H1 (cell line): ENCODE measurements around the gene ZNF577. TPM values are rescaled to one million over a fixed set of nuclear protein-coding genes. Genes with fewer than 3 reads are reported as not detected.

ENCODE experiments used
- CHD1 ChIP-seq: IDR thresholded peaks from 2 replicates; pipeline ENCODE4 v1.6.1; 2012; ENCODE audit warnings: low read depth, low read length, improper control_type of control experiment
- SP1 ChIP-seq: IDR thresholded peaks from 2 replicates; pipeline ENCODE4 v1.6.1; 2011; ENCODE audit warnings: low read depth, low read length
- polyA plus RNA-seq, 7 experiments: library from polyadenylated mRNA; depleted of rRNA in 3 of 7; stranded (reverse) in 5 of 7; unstranded in 2 of 7; fragments of >200 nt in 5 of 7; fragments of 200-250 nt in 2 of 7; gene quantifications; 1 replicate in 5 of 7; 2 replicates in 1 of 7; 4 replicates in 1 of 7; pipeline versions ENCODE4 v1.2.1 to v1.2.3, GENCODE V29; 2011 to 2013; ENCODE audit warnings: missing spikeins in 2 of 7, mixed read lengths in 2 of 7
- total RNA-seq: library from RNA; stranded (reverse); fragmentation: NEBNext Ultra II Directional; extraction: Animal tissue kit (Norgen Biotek cat#: 25700); gene quantifications from 2 replicates; pipeline ENCODE4 v1.2.1, GENCODE V29; 2021
- TF ChIP-seq, protein P1 (sequence below): IDR thresholded peaks from 2 replicates; pipeline ENCODE4 v1.6.1; 2012; ENCODE audit warnings: low read length, inconsistent platforms
- TF ChIP-seq, protein P2 (sequence below): fragments of 300-600 bp; sonication (generic); IDR thresholded peaks from 2 replicates; pipeline ENCODE4 v1.7.1; 2012; ENCODE audit warnings: low read length, moderate library complexity, mild to moderate bottlenecking, inconsistent platforms; ENCODE audit not compliant: insufficient replicate concordance

The ZNF577 gene
- total and polyA plus RNA-seq, 2 of the 8 experiments (the other 6 are each of a cell fraction or from before 2014, with no cell fraction given) = 13.8 to 14.9 TPM

DNA sequence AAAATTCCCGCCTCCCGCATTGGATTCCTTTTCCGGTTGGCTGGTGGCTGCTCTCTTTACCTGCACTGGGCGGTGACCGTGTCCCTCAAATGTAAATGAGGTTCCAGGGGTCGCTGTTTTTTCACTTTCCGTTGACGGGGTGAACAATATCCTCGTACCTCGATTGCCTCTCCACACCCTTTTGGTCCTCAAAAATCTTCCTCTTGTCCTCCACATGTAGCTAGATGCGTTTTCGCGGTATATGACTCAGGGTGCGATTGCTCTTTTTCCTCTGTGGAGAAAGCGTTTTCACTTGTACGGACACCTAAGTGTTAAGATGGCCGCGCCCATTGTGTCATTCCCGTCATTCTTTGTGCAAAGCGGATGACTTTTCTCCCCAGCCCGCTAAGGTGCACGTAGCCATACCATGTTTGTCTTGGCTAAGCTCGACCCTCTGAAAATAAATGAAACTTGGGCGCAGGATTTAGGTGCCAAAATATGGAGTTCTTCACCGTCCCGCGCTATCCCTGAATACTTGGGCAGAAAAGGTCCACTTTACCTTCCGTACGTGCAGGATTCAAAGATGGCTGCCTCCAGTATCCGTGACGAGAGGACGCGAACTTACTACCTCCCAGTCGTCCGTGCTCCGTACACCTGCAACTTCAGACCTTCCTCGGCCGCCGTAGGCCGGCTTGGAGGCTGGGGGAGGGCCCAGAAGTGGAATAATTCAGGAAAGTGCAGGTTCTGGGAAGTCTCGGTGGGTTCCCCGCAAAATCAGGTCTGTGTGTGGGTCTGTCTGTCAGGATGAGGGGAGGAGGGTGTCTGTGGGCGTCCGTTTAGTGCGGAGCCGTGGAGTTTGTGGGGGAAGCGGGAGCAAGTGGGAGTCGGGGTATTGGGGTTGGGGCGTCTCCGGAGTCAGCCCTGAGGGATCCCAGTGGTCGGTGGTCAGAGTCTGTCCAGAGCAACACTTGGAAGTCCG is 39.3 kb upstream of the ZNF577 start, which contains the start of gene ZNF613 (continued):
- TF ChIP-seq, protein P1, sequence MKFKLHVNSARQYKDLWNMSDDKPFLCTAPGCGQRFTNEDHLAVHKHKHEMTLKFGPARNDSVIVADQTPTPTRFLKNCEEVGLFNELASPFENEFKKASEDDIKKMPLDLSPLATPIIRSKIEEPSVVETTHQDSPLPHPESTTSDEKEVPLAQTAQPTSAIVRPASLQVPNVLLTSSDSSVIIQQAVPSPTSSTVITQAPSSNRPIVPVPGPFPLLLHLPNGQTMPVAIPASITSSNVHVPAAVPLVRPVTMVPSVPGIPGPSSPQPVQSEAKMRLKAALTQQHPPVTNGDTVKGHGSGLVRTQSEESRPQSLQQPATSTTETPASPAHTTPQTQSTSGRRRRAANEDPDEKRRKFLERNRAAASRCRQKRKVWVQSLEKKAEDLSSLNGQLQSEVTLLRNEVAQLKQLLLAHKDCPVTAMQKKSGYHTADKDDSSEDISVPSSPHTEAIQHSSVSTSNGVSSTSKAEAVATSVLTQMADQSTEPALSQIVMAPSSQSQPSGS = peak; percentile 80; the same call in 1 of the 2 replicates
- TF ChIP-seq, protein P2, sequence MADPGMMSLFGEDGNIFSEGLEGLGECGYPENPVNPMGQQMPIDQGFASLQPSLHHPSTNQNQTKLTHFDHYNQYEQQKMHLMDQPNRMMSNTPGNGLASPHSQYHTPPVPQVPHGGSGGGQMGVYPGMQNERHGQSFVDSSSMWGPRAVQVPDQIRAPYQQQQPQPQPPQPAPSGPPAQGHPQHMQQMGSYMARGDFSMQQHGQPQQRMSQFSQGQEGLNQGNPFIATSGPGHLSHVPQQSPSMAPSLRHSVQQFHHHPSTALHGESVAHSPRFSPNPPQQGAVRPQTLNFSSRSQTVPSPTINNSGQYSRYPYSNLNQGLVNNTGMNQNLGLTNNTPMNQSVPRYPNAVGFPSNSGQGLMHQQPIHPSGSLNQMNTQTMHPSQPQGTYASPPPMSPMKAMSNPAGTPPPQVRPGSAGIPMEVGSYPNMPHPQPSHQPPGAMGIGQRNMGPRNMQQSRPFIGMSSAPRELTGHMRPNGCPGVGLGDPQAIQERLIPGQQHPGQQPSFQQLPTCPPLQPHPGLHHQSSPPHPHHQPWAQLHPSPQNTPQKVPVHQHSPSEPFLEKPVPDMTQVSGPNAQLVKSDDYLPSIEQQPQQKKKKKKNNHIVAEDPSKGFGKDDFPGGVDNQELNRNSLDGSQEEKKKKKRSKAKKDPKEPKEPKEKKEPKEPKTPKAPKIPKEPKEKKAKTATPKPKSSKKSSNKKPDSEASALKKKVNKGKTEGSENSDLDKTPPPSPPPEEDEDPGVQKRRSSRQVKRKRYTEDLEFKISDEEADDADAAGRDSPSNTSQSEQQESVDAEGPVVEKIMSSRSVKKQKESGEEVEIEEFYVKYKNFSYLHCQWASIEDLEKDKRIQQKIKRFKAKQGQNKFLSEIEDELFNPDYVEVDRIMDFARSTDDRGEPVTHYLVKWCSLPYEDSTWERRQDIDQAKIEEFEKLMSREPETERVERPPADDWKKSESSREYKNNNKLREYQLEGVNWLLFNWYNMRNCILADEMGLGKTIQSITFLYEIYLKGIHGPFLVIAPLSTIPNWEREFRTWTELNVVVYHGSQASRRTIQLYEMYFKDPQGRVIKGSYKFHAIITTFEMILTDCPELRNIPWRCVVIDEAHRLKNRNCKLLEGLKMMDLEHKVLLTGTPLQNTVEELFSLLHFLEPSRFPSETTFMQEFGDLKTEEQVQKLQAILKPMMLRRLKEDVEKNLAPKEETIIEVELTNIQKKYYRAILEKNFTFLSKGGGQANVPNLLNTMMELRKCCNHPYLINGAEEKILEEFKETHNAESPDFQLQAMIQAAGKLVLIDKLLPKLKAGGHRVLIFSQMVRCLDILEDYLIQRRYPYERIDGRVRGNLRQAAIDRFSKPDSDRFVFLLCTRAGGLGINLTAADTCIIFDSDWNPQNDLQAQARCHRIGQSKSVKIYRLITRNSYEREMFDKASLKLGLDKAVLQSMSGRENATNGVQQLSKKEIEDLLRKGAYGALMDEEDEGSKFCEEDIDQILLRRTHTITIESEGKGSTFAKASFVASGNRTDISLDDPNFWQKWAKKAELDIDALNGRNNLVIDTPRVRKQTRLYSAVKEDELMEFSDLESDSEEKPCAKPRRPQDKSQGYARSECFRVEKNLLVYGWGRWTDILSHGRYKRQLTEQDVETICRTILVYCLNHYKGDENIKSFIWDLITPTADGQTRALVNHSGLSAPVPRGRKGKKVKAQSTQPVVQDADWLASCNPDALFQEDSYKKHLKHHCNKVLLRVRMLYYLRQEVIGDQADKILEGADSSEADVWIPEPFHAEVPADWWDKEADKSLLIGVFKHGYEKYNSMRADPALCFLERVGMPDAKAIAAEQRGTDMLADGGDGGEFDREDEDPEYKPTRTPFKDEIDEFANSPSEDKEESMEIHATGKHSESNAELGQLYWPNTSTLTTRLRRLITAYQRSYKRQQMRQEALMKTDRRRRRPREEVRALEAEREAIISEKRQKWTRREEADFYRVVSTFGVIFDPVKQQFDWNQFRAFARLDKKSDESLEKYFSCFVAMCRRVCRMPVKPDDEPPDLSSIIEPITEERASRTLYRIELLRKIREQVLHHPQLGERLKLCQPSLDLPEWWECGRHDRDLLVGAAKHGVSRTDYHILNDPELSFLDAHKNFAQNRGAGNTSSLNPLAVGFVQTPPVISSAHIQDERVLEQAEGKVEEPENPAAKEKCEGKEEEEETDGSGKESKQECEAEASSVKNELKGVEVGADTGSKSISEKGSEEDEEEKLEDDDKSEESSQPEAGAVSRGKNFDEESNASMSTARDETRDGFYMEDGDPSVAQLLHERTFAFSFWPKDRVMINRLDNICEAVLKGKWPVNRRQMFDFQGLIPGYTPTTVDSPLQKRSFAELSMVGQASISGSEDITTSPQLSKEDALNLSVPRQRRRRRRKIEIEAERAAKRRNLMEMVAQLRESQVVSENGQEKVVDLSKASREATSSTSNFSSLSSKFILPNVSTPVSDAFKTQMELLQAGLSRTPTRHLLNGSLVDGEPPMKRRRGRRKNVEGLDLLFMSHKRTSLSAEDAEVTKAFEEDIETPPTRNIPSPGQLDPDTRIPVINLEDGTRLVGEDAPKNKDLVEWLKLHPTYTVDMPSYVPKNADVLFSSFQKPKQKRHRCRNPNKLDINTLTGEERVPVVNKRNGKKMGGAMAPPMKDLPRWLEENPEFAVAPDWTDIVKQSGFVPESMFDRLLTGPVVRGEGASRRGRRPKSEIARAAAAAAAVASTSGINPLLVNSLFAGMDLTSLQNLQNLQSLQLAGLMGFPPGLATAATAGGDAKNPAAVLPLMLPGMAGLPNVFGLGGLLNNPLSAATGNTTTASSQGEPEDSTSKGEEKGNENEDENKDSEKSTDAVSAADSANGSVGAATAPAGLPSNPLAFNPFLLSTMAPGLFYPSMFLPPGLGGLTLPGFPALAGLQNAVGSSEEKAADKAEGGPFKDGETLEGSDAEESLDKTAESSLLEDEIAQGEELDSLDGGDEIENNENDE = no peak
- TF ChIP-seq SP1 (peak; percentile 85), CHD1 (no peak)
